ENCODE results near the gene FOXN3. TPM values are rescaled to one million over a fixed set of nuclear protein-coding genes. Genes with fewer than 3 reads are reported as not detected.

Gene FOXN3
- total and polyA plus RNA-seq, 8 donors = 43.5 to 80.7 (median 49.1) TPM

DNA sequence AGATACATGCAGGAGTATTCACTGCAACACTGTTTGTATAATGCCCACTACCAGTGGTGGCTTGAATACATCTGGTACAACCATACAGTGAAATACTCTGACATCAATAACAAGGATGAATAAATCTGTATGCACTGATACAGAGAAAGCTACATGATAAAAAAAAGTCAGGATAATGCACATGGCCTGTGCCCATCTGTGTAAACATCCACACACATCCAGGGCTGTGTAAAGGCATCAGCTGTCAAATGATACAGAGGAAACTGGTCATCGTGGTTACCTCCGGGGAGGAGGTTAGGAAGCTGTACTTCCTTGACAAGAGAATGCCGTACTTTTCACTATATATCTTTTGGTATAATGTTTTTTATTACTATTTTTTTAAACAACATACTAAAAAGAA lies 176.6 kb downstream of the FOXN3 start:
- H3K4me3 ChIP-seq = no peak overlapping the region
- ATAC-seq (no peak), DNase-seq (no peak)
- H3K36me3 ChIP-seq = no peaks in the 10 kb centered on the region
- no peaks in the 10 kb centered on the region for H3K9me3 ChIP-seq
- TF ChIP-seq, protein P1, sequence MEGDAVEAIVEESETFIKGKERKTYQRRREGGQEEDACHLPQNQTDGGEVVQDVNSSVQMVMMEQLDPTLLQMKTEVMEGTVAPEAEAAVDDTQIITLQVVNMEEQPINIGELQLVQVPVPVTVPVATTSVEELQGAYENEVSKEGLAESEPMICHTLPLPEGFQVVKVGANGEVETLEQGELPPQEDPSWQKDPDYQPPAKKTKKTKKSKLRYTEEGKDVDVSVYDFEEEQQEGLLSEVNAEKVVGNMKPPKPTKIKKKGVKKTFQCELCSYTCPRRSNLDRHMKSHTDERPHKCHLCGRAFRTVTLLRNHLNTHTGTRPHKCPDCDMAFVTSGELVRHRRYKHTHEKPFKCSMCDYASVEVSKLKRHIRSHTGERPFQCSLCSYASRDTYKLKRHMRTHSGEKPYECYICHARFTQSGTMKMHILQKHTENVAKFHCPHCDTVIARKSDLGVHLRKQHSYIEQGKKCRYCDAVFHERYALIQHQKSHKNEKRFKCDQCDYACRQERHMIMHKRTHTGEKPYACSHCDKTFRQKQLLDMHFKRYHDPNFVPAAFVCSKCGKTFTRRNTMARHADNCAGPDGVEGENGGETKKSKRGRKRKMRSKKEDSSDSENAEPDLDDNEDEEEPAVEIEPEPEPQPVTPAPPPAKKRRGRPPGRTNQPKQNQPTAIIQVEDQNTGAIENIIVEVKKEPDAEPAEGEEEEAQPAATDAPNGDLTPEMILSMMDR (IDR thresholded peaks at IDR 0.05) = no peak
- no peaks in the 10 kb centered on the region for H3K27me3 ChIP-seq
- H3K27ac ChIP-seq = no peak overlapping the region
- H3K4me1 ChIP-seq = peaks cover 0 to 16% of the 10 kb centered on the region in 2 donors
- intact Hi-C loops (cut with DNase I) = no loop called here

GRCh38 chr14:89239023-89239422 lies 178.0 kb downstream of the FOXN3 start:
- ATAC-seq = no peak
- TF ChIP-seq, protein P1 (IDR thresholded peaks at IDR 0.05) = no peak
- DNase-seq = no peak
- H3K9me3 ChIP-seq = no peaks in the 10 kb centered on the region
- H3K4me1 ChIP-seq = peaks cover 0 to 16% of the 10 kb centered on the region in 2 donors
- no peaks in the 10 kb centered on the region for H3K27me3 ChIP-seq
- no peak overlapping the region for H3K27ac ChIP-seq
- H3K36me3 ChIP-seq = no peaks in the 10 kb centered on the region
- H3K4me3 ChIP-seq = no peak overlapping the region
- intact Hi-C loops (cut with DNase I) = no loop called here

GRCh38 chr14:89237921-89238529 lies 179.0 kb downstream of the FOXN3 start:
- DNase-seq (no peak), ATAC-seq (peak; percentile 62)
- TF ChIP-seq, protein P1 (IDR thresholded peaks at IDR 0.05) = peak in 1 of 2 donors; percentile 21
- no peak overlapping the region for H3K4me3 ChIP-seq
- no peak overlapping the region for H3K27ac ChIP-seq
- H3K36me3 ChIP-seq = no peaks in the 10 kb centered on the region
- intact Hi-C loops (cut with DNase I) = no loop called here
- H3K9me3 ChIP-seq = no peaks in the 10 kb centered on the region
- H3K4me1 ChIP-seq = peaks cover 0 to 16% of the 10 kb centered on the region in 2 donors
- H3K27me3 ChIP-seq = no peaks in the 10 kb centered on the region

DNA sequence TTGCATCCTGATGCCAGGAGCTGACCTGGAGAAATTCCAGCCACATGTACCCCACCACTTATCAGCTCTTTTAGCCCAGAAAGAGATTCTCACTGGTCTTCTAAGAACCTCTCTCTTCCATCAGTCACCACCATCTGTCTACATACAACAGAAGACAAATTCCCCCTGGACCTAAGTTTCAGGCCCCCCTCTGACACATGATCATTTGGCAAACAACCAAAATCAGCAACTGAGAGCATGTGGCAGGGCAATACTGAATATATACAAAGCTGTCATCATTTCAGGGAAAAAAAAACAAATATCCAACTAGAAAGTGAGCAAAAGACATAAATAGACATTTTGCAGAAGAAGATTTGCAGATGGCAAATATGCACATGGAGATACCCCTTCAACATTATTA lies 180.2 kb downstream of the FOXN3 start:
- H3K4me3 ChIP-seq = no peak overlapping the region
- H3K4me1 ChIP-seq = peaks cover 0 to 16% of the 10 kb centered on the region in 2 donors
- intact Hi-C loops (cut with DNase I) = no loop called here
- no peaks in the 10 kb centered on the region for H3K9me3 ChIP-seq
- no peaks in the 10 kb centered on the region for H3K36me3 ChIP-seq
- TF ChIP-seq, protein P1 (IDR thresholded peaks at IDR 0.05) = no peak
- no peaks in the 10 kb centered on the region for H3K27me3 ChIP-seq
- DNase-seq = no peak
- no peak for ATAC-seq
- H3K27ac ChIP-seq = no peak overlapping the region

DNA sequence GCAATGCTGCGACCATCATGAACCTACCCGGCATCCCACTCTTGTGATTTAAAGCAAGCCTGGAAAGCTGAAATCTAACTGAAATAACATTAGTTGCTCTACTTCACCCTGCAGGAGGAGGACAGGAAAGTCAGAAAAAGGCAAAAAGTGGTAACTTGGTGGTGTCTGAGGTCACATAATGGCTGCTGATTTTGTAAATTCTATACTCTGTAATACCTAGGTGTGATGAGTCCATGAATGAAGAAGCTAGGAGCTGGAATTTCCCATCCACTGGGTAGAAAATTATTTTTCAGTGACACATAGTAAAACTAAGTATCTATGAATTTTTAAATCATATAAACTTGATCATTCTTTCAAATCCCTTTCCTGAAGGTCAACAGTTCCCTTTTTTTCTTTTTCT lies 183.8 kb downstream of the FOXN3 start:
- no peaks in the 10 kb centered on the region for H3K36me3 ChIP-seq
- no peak for DNase-seq
- H3K27ac ChIP-seq = no peak overlapping the region
- no peak for ATAC-seq
- no peaks in the 10 kb centered on the region for H3K27me3 ChIP-seq
- no peak overlapping the region for H3K4me3 ChIP-seq
- intact Hi-C loops (cut with DNase I) = no loop called here
- H3K4me1 ChIP-seq = peaks cover 0 to 8% of the 10 kb centered on the region in 2 donors
- TF ChIP-seq, protein P1 (IDR thresholded peaks at IDR 0.05) = no peak
- H3K9me3 ChIP-seq = no peaks in the 10 kb centered on the region

Data from left lung (tissue), 10 donors.